Measurements from ENCODE around the gene GALNT13. TPM values are rescaled to one million over a fixed set of nuclear protein-coding genes. Genes with fewer than 3 reads are reported as not detected.

GALNT13 gene
- polyA plus RNA-seq, 1 donor from 2014 or later, result not detected

GRCh38 chr2:154132827-154133226 is 261.1 kb downstream of the GALNT13 start:
- H3K27ac Mint-ChIP-seq, result no peak overlapping the region

GRCh38 chr2:154133823-154134222 is 262.1 kb downstream of the GALNT13 start:
- Mint-ChIP-seq H3K4me1 (no peaks in the 10 kb centered on the region), H3K36me3 (no peaks in the 10 kb centered on the region), H3K4me3 (no peak overlapping the region), H3K9me3 (no peaks in the 10 kb centered on the region), H3K27ac (no peak overlapping the region), H3K27me3 (no peaks in the 10 kb centered on the region)

More at GRCh38 chr2:154132827-154133226, 261.1 kb downstream of the GALNT13 start:
- H3K27me3 Mint-ChIP-seq, result no peaks in the 10 kb centered on the region
- no peaks in the 10 kb centered on the region for H3K9me3 Mint-ChIP-seq
- H3K36me3 Mint-ChIP-seq, result no peaks in the 10 kb centered on the region
- no peaks in the 10 kb centered on the region for H3K4me1 Mint-ChIP-seq
- no peak overlapping the region for H3K4me3 Mint-ChIP-seq

- H3K27me3 Mint-ChIP-seq, result no peaks in the 10 kb centered on the region
- no peaks in the 10 kb centered on the region for H3K9me3 Mint-ChIP-seq
- no peaks in the 10 kb centered on the region for H3K36me3 Mint-ChIP-seq
- H3K4me3 Mint-ChIP-seq, result no peak overlapping the region
- H3K27ac Mint-ChIP-seq, result no peak overlapping the region
- no peaks in the 10 kb centered on the region for H3K4me1 Mint-ChIP-seq
These were observed 268.7 kb downstream of the GALNT13 start for GRCh38 chr2:154140249-154141025.

- no peaks in the 10 kb centered on the region for H3K9me3 Mint-ChIP-seq
- H3K4me1 Mint-ChIP-seq, result no peaks in the 10 kb centered on the region
- H3K27me3 Mint-ChIP-seq, result no peaks in the 10 kb centered on the region
- no peak overlapping the region for H3K4me3 Mint-ChIP-seq
- H3K27ac Mint-ChIP-seq, result no peak overlapping the region
- H3K36me3 Mint-ChIP-seq, result no peaks in the 10 kb centered on the region
These were observed 270.8 kb downstream of the GALNT13 start for GRCh38 chr2:154142480-154142879.

- Mint-ChIP-seq H3K36me3 (no peaks in the 10 kb centered on the region), H3K27ac (no peak overlapping the region), H3K9me3 (no peaks in the 10 kb centered on the region), H3K4me3 (no peak overlapping the region), H3K27me3 (no peaks in the 10 kb centered on the region), H3K4me1 (no peaks in the 10 kb centered on the region)
These were observed 271.4 kb downstream of the GALNT13 start for GRCh38 chr2:154143105-154143504.

- Mint-ChIP-seq H3K36me3 (peaks cover 2% of the 10 kb centered on the region), H3K27me3 (no peaks in the 10 kb centered on the region), H3K9me3 (peaks cover 1 to 11% (median 3%) of the 10 kb centered on the region in 3 donors), H3K4me1 (no peaks in the 10 kb centered on the region), H3K27ac (no peak overlapping the region), H3K4me3 (no peak overlapping the region)
These were observed 286.4 kb downstream of the GALNT13 start for GRCh38 chr2:154158101-154158500.

- H3K27me3 Mint-ChIP-seq, result no peaks in the 10 kb centered on the region
- no peak overlapping the region for H3K27ac Mint-ChIP-seq
- H3K4me1 Mint-ChIP-seq, result no peaks in the 10 kb centered on the region
- H3K9me3 Mint-ChIP-seq, result peaks cover 3 to 11% (median 4%) of the 10 kb centered on the region in 3 donors
- peaks cover 2% of the 10 kb centered on the region for H3K36me3 Mint-ChIP-seq
- H3K4me3 Mint-ChIP-seq, result no peak overlapping the region
These were observed 289.6 kb downstream of the GALNT13 start for GRCh38 chr2:154161286-154161685.

GRCh38 chr2:154170400-154170799 is 298.7 kb downstream of the GALNT13 start:
- Mint-ChIP-seq H3K4me3 (no peak overlapping the region), H3K36me3 (no peaks in the 10 kb centered on the region), H3K27me3 (no peaks in the 10 kb centered on the region), H3K9me3 (peaks cover 2 to 11% (median 5%) of the 10 kb centered on the region in 3 donors), H3K4me1 (no peaks in the 10 kb centered on the region), H3K27ac (no peak overlapping the region)

GRCh38 chr2:154173164-154173563 is 301.4 kb downstream of the GALNT13 start:
- no peak overlapping the region for H3K4me3 Mint-ChIP-seq
- no peak overlapping the region for H3K27ac Mint-ChIP-seq

GRCh38 chr2:154173919-154174318 is 302.2 kb downstream of the GALNT13 start:
- Mint-ChIP-seq H3K9me3 (peaks cover 0 to 9% (median 5%) of the 10 kb centered on the region in 3 donors), H3K36me3 (no peaks in the 10 kb centered on the region), H3K27me3 (no peaks in the 10 kb centered on the region), H3K4me3 (no peak overlapping the region), H3K4me1 (no peaks in the 10 kb centered on the region), H3K27ac (no peak overlapping the region)

More at GRCh38 chr2:154173164-154173563, 301.4 kb downstream of the GALNT13 start:
- peaks cover 0 to 11% (median 5%) of the 10 kb centered on the region in 3 donors for H3K9me3 Mint-ChIP-seq
- H3K27me3 Mint-ChIP-seq, result no peaks in the 10 kb centered on the region
- no peaks in the 10 kb centered on the region for H3K4me1 Mint-ChIP-seq
- H3K36me3 Mint-ChIP-seq, result no peaks in the 10 kb centered on the region

GRCh38 chr2:154182008-154182407 is 310.3 kb downstream of the GALNT13 start:
- H3K4me3 Mint-ChIP-seq, result no peak overlapping the region
- H3K4me1 Mint-ChIP-seq, result no peaks in the 10 kb centered on the region
- H3K27ac Mint-ChIP-seq, result no peak overlapping the region
- H3K9me3 Mint-ChIP-seq, result peaks cover 2 to 17% (median 2%) of the 10 kb centered on the region in 3 donors
- H3K36me3 Mint-ChIP-seq, result no peaks in the 10 kb centered on the region
- H3K27me3 Mint-ChIP-seq, result no peaks in the 10 kb centered on the region

GRCh38 chr2:154187948-154188347 is 316.2 kb downstream of the GALNT13 start:
- Mint-ChIP-seq H3K9me3 (peaks cover 3 to 17% (median 7%) of the 10 kb centered on the region in 3 donors), H3K4me3 (no peak overlapping the region), H3K4me1 (no peaks in the 10 kb centered on the region), H3K27me3 (no peaks in the 10 kb centered on the region), H3K27ac (no peak overlapping the region), H3K36me3 (no peaks in the 10 kb centered on the region)

GRCh38 chr2:154189953-154190352 is 318.2 kb downstream of the GALNT13 start:
- Mint-ChIP-seq H3K4me3 (no peak overlapping the region), H3K9me3 (peaks cover 4 to 10% (median 4%) of the 10 kb centered on the region in 3 donors), H3K27ac (no peak overlapping the region), H3K27me3 (no peaks in the 10 kb centered on the region), H3K36me3 (no peaks in the 10 kb centered on the region), H3K4me1 (no peaks in the 10 kb centered on the region)

- no peak overlapping the region for H3K4me3 Mint-ChIP-seq
- no peaks in the 10 kb centered on the region for H3K27me3 Mint-ChIP-seq
- no peaks in the 10 kb centered on the region for H3K36me3 Mint-ChIP-seq
- H3K4me1 Mint-ChIP-seq, result no peaks in the 10 kb centered on the region
- H3K9me3 Mint-ChIP-seq, result peaks cover 0 to 3% (median 1%) of the 10 kb centered on the region in 3 donors
- no peak overlapping the region for H3K27ac Mint-ChIP-seq
These were observed 321.5 kb downstream of the GALNT13 start for GRCh38 chr2:154193246-154193645.

GRCh38 chr2:154194909-154195643 is 323.4 kb downstream of the GALNT13 start:
- Mint-ChIP-seq H3K4me3 (no peak overlapping the region), H3K27ac (no peak overlapping the region), H3K27me3 (no peaks in the 10 kb centered on the region), H3K4me1 (no peaks in the 10 kb centered on the region), H3K9me3 (peaks cover 0 to 3% (median 1%) of the 10 kb centered on the region in 3 donors), H3K36me3 (no peaks in the 10 kb centered on the region)
